ENCODE measurements around the gene ROR1. TPM values are rescaled to one million over a fixed set of nuclear protein-coding genes. Genes with fewer than 3 reads are reported as not detected.

The ROR1 gene
- total RNA-seq, 1 experiment from 2014 or later, result 19.0 TPM

DNA sequence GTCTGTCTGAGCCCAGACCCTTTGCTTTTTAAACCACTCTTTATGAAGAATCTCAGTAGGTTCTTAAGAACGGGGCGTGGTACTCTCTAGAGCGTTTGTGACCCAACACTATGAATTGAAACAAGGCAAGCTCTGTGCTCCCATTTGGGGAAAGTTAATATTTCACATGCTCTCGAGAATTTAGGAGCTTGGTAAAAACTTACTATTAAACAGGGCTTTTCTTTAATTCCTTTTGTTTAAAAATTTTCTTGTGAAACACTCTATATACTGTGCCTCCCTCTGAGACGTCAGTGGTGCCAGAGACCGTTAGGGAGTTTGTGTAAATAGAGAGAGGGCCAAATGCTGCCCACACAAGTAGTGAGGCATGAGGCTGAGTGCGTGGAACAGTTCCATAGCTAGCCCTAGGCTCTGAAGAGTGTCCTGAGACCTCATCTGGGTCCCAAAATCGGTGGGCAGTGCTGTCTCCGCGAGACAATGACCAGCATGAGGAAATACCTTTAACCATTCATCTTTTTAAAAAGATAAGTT lies 144.7 kb downstream of the ROR1 start:
- TF ChIP-seq, protein P1, sequence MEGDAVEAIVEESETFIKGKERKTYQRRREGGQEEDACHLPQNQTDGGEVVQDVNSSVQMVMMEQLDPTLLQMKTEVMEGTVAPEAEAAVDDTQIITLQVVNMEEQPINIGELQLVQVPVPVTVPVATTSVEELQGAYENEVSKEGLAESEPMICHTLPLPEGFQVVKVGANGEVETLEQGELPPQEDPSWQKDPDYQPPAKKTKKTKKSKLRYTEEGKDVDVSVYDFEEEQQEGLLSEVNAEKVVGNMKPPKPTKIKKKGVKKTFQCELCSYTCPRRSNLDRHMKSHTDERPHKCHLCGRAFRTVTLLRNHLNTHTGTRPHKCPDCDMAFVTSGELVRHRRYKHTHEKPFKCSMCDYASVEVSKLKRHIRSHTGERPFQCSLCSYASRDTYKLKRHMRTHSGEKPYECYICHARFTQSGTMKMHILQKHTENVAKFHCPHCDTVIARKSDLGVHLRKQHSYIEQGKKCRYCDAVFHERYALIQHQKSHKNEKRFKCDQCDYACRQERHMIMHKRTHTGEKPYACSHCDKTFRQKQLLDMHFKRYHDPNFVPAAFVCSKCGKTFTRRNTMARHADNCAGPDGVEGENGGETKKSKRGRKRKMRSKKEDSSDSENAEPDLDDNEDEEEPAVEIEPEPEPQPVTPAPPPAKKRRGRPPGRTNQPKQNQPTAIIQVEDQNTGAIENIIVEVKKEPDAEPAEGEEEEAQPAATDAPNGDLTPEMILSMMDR (conservative IDR thresholded peaks at IDR 0.05), result no peak
- no peak for TF ChIP-seq EZH2 (IDR thresholded peaks at IDR 0.05; ENCODE audit: low read depth)
- Histone ChIP-seq H3K36me3 (ENCODE audit: low read depth) (0 out of 2 replicates have a peak, but pooled peaks cover 8% of the 10 kb centered on the region), H3K9me2 (ENCODE audit: insufficient read depth) (no peaks in the 10 kb centered on the region), H4K20me1 (ENCODE audit: insufficient read depth) (no peaks in the 10 kb centered on the region), H3K27me3 (ENCODE audit: insufficient read depth, low read depth) (no peaks in the 10 kb centered on the region), H3K4me1 (replicated peaks; ENCODE audit: insufficient read depth) (peaks cover 65% of the 10 kb centered on the region), H3F3A (ENCODE audit: insufficient read depth, low read depth) (peaks cover 34% of the 10 kb centered on the region), H3K27ac (peak overlapping the region; percentile 97; the same call in 1 of the 2 replicates), H3K9me3 (ENCODE audit: insufficient read depth, low read depth) (no peaks in the 10 kb centered on the region), H2AFZ (no peak overlapping the region), H3K79me2 (ENCODE audit: low read depth) (peaks cover 40% of the 10 kb centered on the region), H3K4me2 (no peak overlapping the region), H3K4me3 (no peak overlapping the region)
- DNase-seq, result no peak
- intact Hi-C loops (cut with micrococcal nuclease; ENCODE audit: unreplicated experiment), result no loop called here
- CTCF ChIA-PET, result interaction anchor here (0.7 kb wide), 1 partner anchor 225 kb away, joined by 3 read pairs; no protein-coding TSS in a partner anchor
- BruUV-seq (replicated peaks), result no TSS peak
- POLR2A ChIA-PET (ENCODE audit: unreplicated experiment), result interaction anchor here (0.7 kb wide), 3 partner anchors 38 to 328 kb away, joined by 3 to 10 read pairs (median 5); no protein-coding TSS in a partner anchor

DNA sequence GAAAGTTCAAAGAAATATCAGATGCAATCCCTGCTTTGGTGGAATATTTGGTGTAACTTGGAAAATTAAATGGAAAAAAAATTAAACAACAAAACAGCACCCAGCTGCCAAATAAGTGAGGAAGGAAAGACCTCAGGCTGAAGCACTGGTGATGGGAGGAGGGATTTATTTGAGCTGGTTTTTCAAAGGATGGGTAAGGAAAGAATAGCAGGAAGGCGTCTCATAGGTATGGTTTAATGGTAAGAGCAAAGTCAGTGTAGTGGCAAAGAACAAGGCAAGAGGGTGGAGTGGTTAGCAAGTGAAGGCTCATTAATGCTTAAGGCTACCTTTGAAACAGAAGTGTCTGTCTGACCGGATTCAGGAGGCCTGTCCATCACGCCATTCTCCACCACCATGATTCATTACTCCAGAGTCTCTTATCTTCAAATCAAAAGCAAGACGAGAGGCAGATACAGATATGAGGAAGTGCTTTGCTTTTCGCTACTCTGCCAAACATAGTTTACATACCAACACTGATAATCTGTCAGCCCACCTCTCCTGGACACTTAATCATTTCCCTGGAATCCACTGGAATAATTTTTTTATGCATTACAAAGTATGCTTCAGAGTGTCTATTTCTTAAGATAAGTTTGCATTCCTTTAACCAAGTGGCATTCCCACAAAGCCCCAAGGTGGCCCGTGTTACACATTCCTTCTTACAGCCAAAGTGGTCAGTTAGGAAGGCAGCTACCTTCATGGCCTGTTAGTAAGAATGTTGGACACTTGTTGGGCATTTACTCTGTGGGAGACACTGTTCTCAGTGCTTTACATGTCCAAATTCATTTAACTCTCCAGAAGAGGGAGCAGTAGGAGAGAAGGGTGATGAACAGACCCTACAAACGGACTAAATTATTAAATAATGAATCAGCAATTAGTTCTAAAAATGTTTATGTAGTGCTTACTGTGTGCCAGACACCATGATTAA lies 146.6 kb downstream of the ROR1 start:
- peaks cover 34% of the 10 kb centered on the region for H3F3A ChIP-seq (ENCODE audit: insufficient read depth, low read depth)
- no peaks in the 10 kb centered on the region for H4K20me1 ChIP-seq (ENCODE audit: insufficient read depth)
- H3K27ac ChIP-seq, result peak overlapping the region; percentile 97
- BruUV-seq (replicated peaks), result no TSS peak
- no peak overlapping the region for H2AFZ ChIP-seq
- no peak for TF ChIP-seq EZH2 (IDR thresholded peaks at IDR 0.05; ENCODE audit: low read depth)
- TF ChIP-seq, protein P1 (conservative IDR thresholded peaks at IDR 0.05), result peak; percentile 67
- H3K9me3 ChIP-seq (ENCODE audit: insufficient read depth, low read depth), result no peaks in the 10 kb centered on the region
- H3K36me3 ChIP-seq (ENCODE audit: low read depth), result 0 out of 2 replicates have a peak, but pooled peaks cover 8% of the 10 kb centered on the region
- intact Hi-C loops (cut with micrococcal nuclease; ENCODE audit: unreplicated experiment), result loop anchor here (1.0 to 5.0 kb wide), 18 partner anchors 27 to 323 kb away; partner anchors contain the start of gene ROR1
- H3K4me1 ChIP-seq (replicated peaks; ENCODE audit: insufficient read depth), result peaks cover 69% of the 10 kb centered on the region
- no peaks in the 10 kb centered on the region for H3K27me3 ChIP-seq (ENCODE audit: insufficient read depth, low read depth)
- DNase-seq, result peak; percentile 83 to 100
- ChIA-PET CTCF (interaction anchor here (0.6 to 2.6 kb wide), 9 partner anchors 19 to 279 kb away, joined by 3 to 16 read pairs (median 4); no protein-coding TSS in a partner anchor), POLR2A (ENCODE audit: unreplicated experiment) (interaction anchor here (0.5 to 1.0 kb wide), 7 partner anchors 27 to 277 kb away, joined by 3 to 6 read pairs (median 3); no protein-coding TSS in a partner anchor)
- no peak overlapping the region; the same call in 1 of the 2 replicates for H3K4me3 ChIP-seq
- H3K9me2 ChIP-seq (ENCODE audit: insufficient read depth), result no peaks in the 10 kb centered on the region
- H3K4me2 ChIP-seq, result peak overlapping the region; percentile 55
- H3K79me2 ChIP-seq (ENCODE audit: low read depth), result peaks cover 49% of the 10 kb centered on the region

DNA sequence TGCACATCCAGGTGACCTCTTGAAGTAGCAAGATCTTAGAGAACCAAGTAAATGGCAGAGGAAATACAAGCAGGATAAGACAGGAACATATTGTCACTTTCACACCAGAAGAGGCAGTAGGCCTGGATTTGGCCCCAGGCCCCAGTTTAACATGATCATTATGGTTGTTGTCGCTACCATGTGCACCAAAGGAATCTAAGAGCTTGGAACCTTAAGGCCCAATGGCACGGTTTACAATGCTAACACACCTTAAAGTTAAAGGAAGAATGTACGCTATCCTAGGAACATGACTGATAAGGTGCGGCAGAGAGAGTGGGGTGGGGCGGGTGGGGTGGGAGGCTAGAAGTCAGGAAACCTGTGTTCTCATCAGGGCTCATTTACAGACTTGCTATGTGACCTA lies 147.5 kb downstream of the ROR1 start:
- peak in 1 of 2 experiments; percentile 30 for DNase-seq
- Histone ChIP-seq H3K9me2 (ENCODE audit: insufficient read depth) (no peaks in the 10 kb centered on the region), H3K36me3 (ENCODE audit: low read depth) (0 out of 2 replicates have a peak, but pooled peaks cover 8% of the 10 kb centered on the region), H3K4me2 (peak overlapping the region; percentile 55), H2AFZ (no peak overlapping the region), H3K4me1 (replicated peaks; ENCODE audit: insufficient read depth) (peaks cover 63% of the 10 kb centered on the region), H3K4me3 (no peak overlapping the region), H4K20me1 (ENCODE audit: insufficient read depth) (no peaks in the 10 kb centered on the region), H3K9me3 (ENCODE audit: insufficient read depth, low read depth) (no peaks in the 10 kb centered on the region), H3F3A (ENCODE audit: insufficient read depth, low read depth) (peaks cover 34% of the 10 kb centered on the region), H3K27me3 (ENCODE audit: insufficient read depth, low read depth) (no peaks in the 10 kb centered on the region), H3K27ac (peak overlapping the region; percentile 97), H3K79me2 (ENCODE audit: low read depth) (peaks cover 49% of the 10 kb centered on the region)
- ChIA-PET POLR2A (ENCODE audit: unreplicated experiment) (interaction anchor here (0.5 kb wide), 1 partner anchor 79 kb away, joined by 3 read pairs; no protein-coding TSS in a partner anchor), CTCF (interaction anchor here (1.2 to 2.6 kb wide), 3 partner anchors 216 to 259 kb away, joined by 4 to 14 read pairs (median 10); no protein-coding TSS in a partner anchor)
- no TSS peak for BruUV-seq (replicated peaks)
- TF ChIP-seq, protein P1 (conservative IDR thresholded peaks at IDR 0.05), result no peak
- no peak for TF ChIP-seq EZH2 (IDR thresholded peaks at IDR 0.05; ENCODE audit: low read depth)
- intact Hi-C loops (cut with micrococcal nuclease; ENCODE audit: unreplicated experiment), result loop anchor here (2.0 to 5.0 kb wide), 4 partner anchors 47 to 304 kb away; no protein-coding TSS in a partner anchor
